Esophagus muscularis mucosa (tissue), 4 donors: ENCODE results near the gene FRY. TPM values are rescaled to one million over a fixed set of nuclear protein-coding genes. Genes with fewer than 3 reads are reported as not detected.

ENCODE experiments used
- DNase-seq: peaks from one replicate; pipeline ENCODE4 v3.0.0-alpha.2; 2017; ENCODE audit errors: extremely low spot score
- H3K27ac ChIP-seq, 4 donors: fragments of 200-600 bp; sonication (generic); replicated peaks in 1 of 4; 1 replicate in 3 of 4; 2 replicates in 1 of 4; pipeline ENCODE4 v1.5.1; 2016 to 2019; ENCODE audit warnings: mild to moderate bottlenecking in 1 of 4
- H3K27me3 ChIP-seq, 4 donors: fragments of 200-600 bp; sonication (generic); one replicate each; pipeline versions ENCODE4 v1.5.1 to v1.6.0; 2016 to 2019
- H3K36me3 ChIP-seq, 4 donors: fragments of 200-600 bp; sonication (generic); one replicate each; pipeline ENCODE4 v1.5.1; 2016 to 2019
- H3K4me1 ChIP-seq, 4 donors: fragments of 200-600 bp; sonication (generic); one replicate each; pipeline ENCODE4 v1.5.1; 2016 to 2019
- H3K4me3 ChIP-seq, 4 donors: fragments of 200-600 bp; sonication (generic); 1 replicate in 2 of 4; 2 replicates in 2 of 4; pipeline ENCODE4 v1.5.1; 2016 to 2019; ENCODE audit warnings: mild to moderate bottlenecking in 4 of 4, moderate library complexity in 1 of 4
- H3K9me3 ChIP-seq, 4 donors: fragments of 200-600 bp; sonication (generic); 1 replicate in 3 of 4; 2 replicates in 1 of 4; pipeline ENCODE4 v1.5.1; 2016 to 2019
- EP300 ChIP-seq: sonication (generic); formaldehyde crosslinking; IDR thresholded peaks from one replicate; pipeline ENCODE4 v1.6.1; 2017; ENCODE audit warnings: antibody characterized with exemption
- POLR2A ChIP-seq: fragments of 450-650 bp; IDR thresholded peaks from one replicate; pipeline ENCODE4 v1.6.1; 2017; ENCODE audit warnings: antibody characterized with exemption, moderate library complexity, mild to moderate bottlenecking, low read depth
- POLR2AphosphoS5 ChIP-seq, 2 donors: sonication (generic); formaldehyde crosslinking; IDR thresholded peaks; one replicate each; pipeline ENCODE4 v1.6.1; 2017; ENCODE audit warnings: antibody characterized with exemption in 2 of 2
- WGBS: methylation state at CpG from one replicate; pipeline ENCODE4 v1.1.5; 2018; 5-methylcytosine and 5-hydroxymethylcytosine counted together
- intact Hi-C: fragments of 100-400 bp; cut with DNase I; formaldehyde crosslinking; loops from one replicate; pipeline ENCODE4 v1.15.1; 2023
- total RNA-seq, 4 donors: library from RNA; depleted of rRNA; stranded (reverse); fragments of >200 nt; gene quantifications; one replicate each; pipeline versions ENCODE4 v1.1.0 to v1.2.1, GENCODE V29; 2016
- TF ChIP-seq, protein P1 (sequence below), 3 experiments: fragments of 200-600 bp in 2 of 3; fragments of 450-650 bp in 1 of 3; sonication (generic) in 2 of 3; IDR thresholded peaks; one replicate each; pipeline ENCODE4 v1.5.1; 2017 to 2019; ENCODE audit warnings: antibody characterized with exemption in 3 of 3, mild to moderate bottlenecking in 2 of 3, moderate library complexity in 1 of 3

The FRY gene
- total RNA-seq, 4 donors from 2014 or later, result 104 to 276 (median 135) TPM

DNA sequence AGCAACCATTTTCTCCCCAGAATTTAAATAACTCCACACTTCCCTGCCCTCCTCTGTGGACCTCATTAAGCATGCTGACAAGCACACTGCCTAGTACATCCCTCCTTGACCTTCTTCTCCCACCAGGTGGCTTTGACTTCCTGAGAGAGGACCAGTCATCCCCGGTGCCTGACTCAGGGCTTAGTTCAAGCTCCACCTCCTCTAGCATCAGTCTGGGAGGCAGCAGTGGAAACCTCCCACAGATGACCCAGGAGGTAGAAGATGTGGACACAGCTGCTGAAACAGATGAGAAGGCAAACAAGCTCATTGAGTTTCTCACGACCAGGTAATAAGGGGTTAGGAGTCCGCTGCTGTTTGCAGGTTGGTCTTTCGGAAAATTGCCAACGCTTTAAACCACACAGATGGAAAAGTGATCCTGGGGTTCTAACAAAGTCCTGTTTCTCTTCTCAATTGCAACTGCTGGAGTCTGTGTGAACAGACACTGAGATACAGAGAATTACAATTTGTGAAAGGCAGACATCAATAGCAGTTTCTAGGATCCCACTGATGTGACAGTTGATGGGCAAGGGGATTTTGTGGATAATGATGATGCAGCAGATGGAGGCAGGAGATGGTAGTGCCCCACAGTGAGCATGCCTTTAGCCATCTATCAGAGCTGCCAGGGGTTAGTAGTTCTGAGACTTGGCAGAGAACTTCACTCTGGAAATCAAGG lies 196.9 kb downstream of the FRY start:
- 82% methylated on average over 5 of the region's 5 CpGs for WGBS
- H3K9me3 ChIP-seq, result no peaks in the 10 kb centered on the region
- no peak overlapping the region for H3K4me3 ChIP-seq
- peaks cover 0 to 71% (median 15%) of the 10 kb centered on the region in 4 donors for H3K36me3 ChIP-seq
- intact Hi-C loops, result no loop called here
- peaks cover 6 to 44% (median 38%) of the 10 kb centered on the region in 4 donors for H3K4me1 ChIP-seq
- TF ChIP-seq, protein P1, sequence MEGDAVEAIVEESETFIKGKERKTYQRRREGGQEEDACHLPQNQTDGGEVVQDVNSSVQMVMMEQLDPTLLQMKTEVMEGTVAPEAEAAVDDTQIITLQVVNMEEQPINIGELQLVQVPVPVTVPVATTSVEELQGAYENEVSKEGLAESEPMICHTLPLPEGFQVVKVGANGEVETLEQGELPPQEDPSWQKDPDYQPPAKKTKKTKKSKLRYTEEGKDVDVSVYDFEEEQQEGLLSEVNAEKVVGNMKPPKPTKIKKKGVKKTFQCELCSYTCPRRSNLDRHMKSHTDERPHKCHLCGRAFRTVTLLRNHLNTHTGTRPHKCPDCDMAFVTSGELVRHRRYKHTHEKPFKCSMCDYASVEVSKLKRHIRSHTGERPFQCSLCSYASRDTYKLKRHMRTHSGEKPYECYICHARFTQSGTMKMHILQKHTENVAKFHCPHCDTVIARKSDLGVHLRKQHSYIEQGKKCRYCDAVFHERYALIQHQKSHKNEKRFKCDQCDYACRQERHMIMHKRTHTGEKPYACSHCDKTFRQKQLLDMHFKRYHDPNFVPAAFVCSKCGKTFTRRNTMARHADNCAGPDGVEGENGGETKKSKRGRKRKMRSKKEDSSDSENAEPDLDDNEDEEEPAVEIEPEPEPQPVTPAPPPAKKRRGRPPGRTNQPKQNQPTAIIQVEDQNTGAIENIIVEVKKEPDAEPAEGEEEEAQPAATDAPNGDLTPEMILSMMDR (IDR thresholded peaks at IDR 0.05), result no peak
- TF ChIP-seq POLR2AphosphoS5 (IDR thresholded peaks at IDR 0.05) (no peak), POLR2A (no peak), EP300 (no peak)
- DNase-seq, result peak; percentile 72
- H3K27me3 ChIP-seq, result no peaks in the 10 kb centered on the region
- no peak overlapping the region for H3K27ac ChIP-seq

DNA sequence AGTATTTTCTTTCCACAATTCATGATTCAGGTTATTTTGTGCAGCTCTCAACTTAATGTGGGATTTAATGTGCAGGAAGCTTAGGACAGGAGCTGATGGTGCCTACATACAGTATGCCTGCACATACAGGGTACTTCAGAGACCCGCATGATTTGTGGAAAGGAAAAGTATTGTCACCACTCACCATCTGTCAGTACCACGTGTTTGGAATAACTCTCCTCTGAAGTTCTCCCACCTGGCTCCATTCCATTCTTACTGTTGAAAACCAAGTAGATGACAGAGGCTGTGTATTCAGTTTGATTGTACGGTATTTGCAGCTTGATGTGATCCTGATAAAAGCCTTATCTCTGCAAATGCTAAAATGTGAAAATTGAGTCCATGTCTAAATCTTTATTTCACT lies 197.9 kb downstream of the FRY start:
- Histone ChIP-seq H3K4me1 (peaks cover 6 to 48% (median 40%) of the 10 kb centered on the region in 4 donors), H3K36me3 (peaks cover 0 to 69% (median 15%) of the 10 kb centered on the region in 4 donors), H3K4me3 (no peak overlapping the region), H3K9me3 (no peaks in the 10 kb centered on the region), H3K27ac (no peak overlapping the region), H3K27me3 (no peaks in the 10 kb centered on the region)
- DNase-seq, result peak; percentile 34
- intact Hi-C loops, result no loop called here
- TF ChIP-seq POLR2AphosphoS5 (IDR thresholded peaks at IDR 0.05), result no peak
- TF ChIP-seq POLR2A, result no peak
- TF ChIP-seq EP300, result no peak
- TF ChIP-seq, protein P1 (IDR thresholded peaks at IDR 0.05), result no peak
- 36% methylated on average over 3 of the region's 3 CpGs for WGBS

DNA sequence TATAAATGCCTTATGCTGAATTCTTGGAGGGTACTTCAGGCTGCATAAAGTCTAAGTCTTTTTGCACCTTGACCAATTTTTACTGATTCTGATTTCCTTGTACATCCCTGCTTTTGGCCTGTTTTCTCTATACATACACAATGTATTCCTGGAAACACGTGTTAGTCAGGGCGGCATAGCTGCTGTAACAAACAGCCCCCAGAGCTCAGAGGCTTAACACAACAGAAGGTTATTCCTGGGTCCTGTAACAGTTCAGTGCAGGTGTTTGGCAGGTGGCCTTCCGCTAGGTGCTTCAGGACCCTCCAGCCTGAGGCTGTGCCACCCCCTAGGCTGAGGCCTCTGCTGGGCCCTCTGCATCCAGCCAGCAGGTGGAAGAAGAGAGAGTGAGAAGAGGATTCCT lies 200.7 kb downstream of the FRY start:
- intact Hi-C loops, result no loop called here
- Histone ChIP-seq H3K4me1 (peaks cover 6 to 28% (median 22%) of the 10 kb centered on the region in 4 donors), H3K4me3 (no peak overlapping the region), H3K27me3 (no peaks in the 10 kb centered on the region), H3K9me3 (no peaks in the 10 kb centered on the region), H3K36me3 (peaks cover 0 to 67% (median 19%) of the 10 kb centered on the region in 4 donors), H3K27ac (no peak overlapping the region)
- DNase-seq, result peak; percentile 39
- WGBS, result 98% methylated on average over 3 of the region's 3 CpGs
- TF ChIP-seq EP300 (no peak), POLR2A (no peak), POLR2AphosphoS5 (IDR thresholded peaks at IDR 0.05) (no peak)
- TF ChIP-seq, protein P1 (IDR thresholded peaks at IDR 0.05), result no peak

DNA sequence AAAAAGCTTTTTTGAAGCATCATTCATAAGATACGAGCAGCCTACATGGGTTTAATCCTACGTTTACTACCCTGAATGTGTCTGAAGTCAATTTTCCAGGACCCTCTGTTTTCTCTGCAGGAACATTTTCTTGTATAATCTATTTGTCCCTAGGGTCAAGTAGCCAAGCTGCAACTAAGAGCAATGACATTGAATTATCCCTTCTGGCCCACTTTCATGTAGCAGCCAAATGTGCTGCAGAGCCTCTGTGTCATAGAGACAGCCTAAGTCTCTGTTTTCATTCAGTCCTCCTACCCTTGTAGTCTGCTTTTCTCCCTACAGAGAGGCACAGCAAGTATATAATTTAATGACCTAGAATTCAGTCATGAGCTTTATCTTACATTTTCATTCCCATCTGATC lies 201.5 kb downstream of the FRY start:
- Histone ChIP-seq H3K4me1 (peaks cover 6 to 28% (median 22%) of the 10 kb centered on the region in 4 donors), H3K36me3 (peaks cover 0 to 67% (median 24%) of the 10 kb centered on the region in 4 donors), H3K4me3 (no peak overlapping the region), H3K27me3 (no peaks in the 10 kb centered on the region), H3K27ac (no peak overlapping the region), H3K9me3 (no peaks in the 10 kb centered on the region)
- DNase-seq, result peak; percentile 21
- TF ChIP-seq POLR2A (no peak), POLR2AphosphoS5 (IDR thresholded peaks at IDR 0.05) (no peak), EP300 (no peak)
- TF ChIP-seq, protein P1 (IDR thresholded peaks at IDR 0.05), result no peak
- WGBS, result 76% methylated on average over 2 of the region's 2 CpGs
- intact Hi-C loops, result no loop called here
